Thyroid gland (tissue), 4 donors: ENCODE measurements around the gene DNAJC12. TPM values are rescaled to one million over a fixed set of nuclear protein-coding genes. Genes with fewer than 3 reads are reported as not detected.

Source experiments
- DNase-seq, 2 donors: peaks; one replicate each; pipeline ENCODE4 v3.0.0-alpha.2; 2019
- H3K27ac ChIP-seq, 3 donors: fragments of 200-600 bp; sonication (generic); 1 replicate in 2 of 3; 2 replicates in 1 of 3; pipeline ENCODE4 v1.5.1; 2016 to 2019; ENCODE audit warnings: mild to moderate bottlenecking in 1 of 3, moderate library complexity in 1 of 3
- H3K27me3 ChIP-seq: fragments of 200-600 bp; sonication (generic); one replicate; pipeline ENCODE4 v1.5.1; 2019
- H3K36me3 ChIP-seq, 2 donors: fragments of 200-600 bp; sonication (generic); one replicate each; pipeline ENCODE4 v1.5.1; 2016 to 2019
- H3K4me1 ChIP-seq, 2 donors: fragments of 200-600 bp; sonication (generic); one replicate each; pipeline ENCODE4 v1.5.1; 2017 to 2019
- H3K4me3 ChIP-seq, 3 donors: fragments of 200-600 bp; sonication (generic); replicated peaks in 1 of 3; 1 replicate in 2 of 3; 2 replicates in 1 of 3; pipeline ENCODE4 v1.5.1; 2016; ENCODE audit warnings: mild to moderate bottlenecking in 1 of 3
- H3K9me3 ChIP-seq: fragments of 200-600 bp; sonication (generic); one replicate; pipeline ENCODE4 v1.5.1; 2017
- CTCF ChIP-seq, 6 experiments: fragments of 200-600 bp in 3 of 6; fragments of 450-650 bp in 3 of 6; sonication (generic) in 3 of 6; IDR thresholded peaks; one replicate each; pipeline ENCODE4 v1.5.1; 2016 to 2019; ENCODE audit warnings: antibody characterized with exemption in 6 of 6, mild to moderate bottlenecking in 2 of 6, inconsistent platforms in 1 of 6, moderate library complexity in 1 of 6
- POLR2A ChIP-seq, 2 donors: fragments of 450-650 bp; IDR thresholded peaks; one replicate each; pipeline ENCODE4 v1.6.1; 2017; ENCODE audit warnings: antibody characterized with exemption in 2 of 2, mild to moderate bottlenecking in 2 of 2, moderate library complexity in 1 of 2
- WGBS, 2 donors: methylation state at CpG; one replicate each; pipeline ENCODE4 v1.1.5; 2017; 5-methylcytosine and 5-hydroxymethylcytosine counted together
- intact Hi-C: fragments of 100-400 bp; cut with DNase I; formaldehyde crosslinking; loops from one replicate; pipeline ENCODE4 v1.15.1; 2023
- total RNA-seq, 4 donors: library from RNA; depleted of rRNA; stranded (reverse); fragments of >200 nt; gene quantifications; one replicate each; pipeline ENCODE4 v1.2.3, GENCODE V29; 2016

The DNAJC12 gene
- total RNA-seq, 4 donors from 2014 or later, result 0.56 to 7.8 (median 1.9) TPM

GRCh38 chr10:67864607-67865371 lies 26.8 kb upstream of the DNAJC12 start:
- Histone ChIP-seq H3K4me1 (no peaks in the 10 kb centered on the region), H3K27ac (no peak overlapping the region), H3K36me3 (no peaks in the 10 kb centered on the region), H3K27me3 (no peaks in the 10 kb centered on the region), H3K9me3 (no peaks in the 10 kb centered on the region), H3K4me3 (no peak overlapping the region)
- DNase-seq, result no peak
- intact Hi-C loops, result no loop called here
- 88 to 92% methylated on average over 10 of the region's 10 CpGs for WGBS, 2 donors
- TF ChIP-seq CTCF (IDR thresholded peaks at IDR 0.05) (no peak), POLR2A (IDR thresholded peaks at IDR 0.05) (no peak)

- WGBS, 2 donors, result 79 to 83% methylated on average over 2 of the region's 2 CpGs
- Histone ChIP-seq H3K27ac (no peak overlapping the region), H3K27me3 (no peaks in the 10 kb centered on the region), H3K9me3 (no peaks in the 10 kb centered on the region), H3K4me1 (no peaks in the 10 kb centered on the region), H3K4me3 (no peak overlapping the region), H3K36me3 (no peaks in the 10 kb centered on the region)
- no peak for DNase-seq
- intact Hi-C loops, result no loop called here
- TF ChIP-seq CTCF (IDR thresholded peaks at IDR 0.05) (no peak), POLR2A (IDR thresholded peaks at IDR 0.05) (no peak)
Observed at GRCh38 chr10:67863094-67863493, 25.1 kb upstream of the DNAJC12 start.

- Histone ChIP-seq H3K27ac (no peak overlapping the region), H3K9me3 (no peaks in the 10 kb centered on the region), H3K36me3 (no peaks in the 10 kb centered on the region), H3K4me1 (no peaks in the 10 kb centered on the region), H3K27me3 (no peaks in the 10 kb centered on the region), H3K4me3 (no peak overlapping the region)
- TF ChIP-seq CTCF (IDR thresholded peaks at IDR 0.05), result no peak
- no peak for TF ChIP-seq POLR2A (IDR thresholded peaks at IDR 0.05)
- 65 to 75% methylated on average over 4 of the region's 4 CpGs for WGBS, 2 donors
- DNase-seq, result no peak
- intact Hi-C loops, result no loop called here
Observed at GRCh38 chr10:67861750-67862432, 23.9 kb upstream of the DNAJC12 start.

GRCh38 chr10:67858971-67859370 lies 21.0 kb upstream of the DNAJC12 start:
- WGBS, 2 donors, result 95 to 100% methylated on average over 2 of the region's 2 CpGs
- no peak for DNase-seq

More at GRCh38 chr10:67858971-67859370, 21.0 kb upstream of the DNAJC12 start:
- Histone ChIP-seq H3K27me3 (no peaks in the 10 kb centered on the region), H3K36me3 (no peaks in the 10 kb centered on the region), H3K4me1 (no peaks in the 10 kb centered on the region), H3K27ac (no peak overlapping the region), H3K9me3 (no peaks in the 10 kb centered on the region), H3K4me3 (no peak overlapping the region)
- TF ChIP-seq POLR2A (IDR thresholded peaks at IDR 0.05) (no peak), CTCF (IDR thresholded peaks at IDR 0.05) (no peak)
- intact Hi-C loops, result loop anchor here (5.0 kb wide), 1 partner anchor 298 kb away; no protein-coding TSS in a partner anchor
